ENCODE data around the gene DAPK2.

The DAPK2 gene

GRCh38 chr15:64046421-64047153 lies at the start of gene DAPK2:
Gene DAPK2 (minus strand): TSS chr15:64046485. CDS start chr15:64040261, 6,224 bp downstream.
- no peak within 1 kb of the TSS for H3K27ac ChIP-seq
- TF ChIP-seq ZFX (IDR thresholded peaks at IDR 0.05; ENCODE audit: borderline replicate concordance) (no peak), CTCF (IDR thresholded peaks at IDR 0.05) (peak; percentile 93)

- TF ChIP-seq ZFX (IDR thresholded peaks at IDR 0.05; ENCODE audit: borderline replicate concordance) (no peak), CTCF (IDR thresholded peaks at IDR 0.05) (no peak)
- peak overlapping the region; percentile 96 for H3K27ac ChIP-seq
Measured at GRCh38 chr15:64095431-64095794, 49.1 kb upstream of the DAPK2 start.

GRCh38 chr15:64093627-64094417 lies 47.5 kb upstream of the DAPK2 start, which contains the start of gene CIAO2A:
Gene CIAO2A (minus strand): TSS chr15:64093838. CDS start chr15:64093768, 70 bp downstream.
- TF ChIP-seq CTCF (IDR thresholded peaks at IDR 0.05) = no peak
- TF ChIP-seq ZFX (IDR thresholded peaks at IDR 0.05; ENCODE audit: borderline replicate concordance) = no peak
- H3K27ac ChIP-seq = peak within 1 kb of the TSS; percentile 96

GRCh38 chr15:64092864-64093626 lies 46.8 kb upstream of the DAPK2 start:
- no peak for TF ChIP-seq ZFX (IDR thresholded peaks at IDR 0.05; ENCODE audit: borderline replicate concordance)
- 0 out of 2 replicates have a peak, but pooled peaks have one; percentile 11 for TF ChIP-seq CTCF (IDR thresholded peaks at IDR 0.05)

GRCh38 chr15:64092075-64092820 lies 46.0 kb upstream of the DAPK2 start:
- H3K27ac ChIP-seq = peak overlapping the region; percentile 96
- no peak for TF ChIP-seq CTCF (IDR thresholded peaks at IDR 0.05)
- TF ChIP-seq ZFX (IDR thresholded peaks at IDR 0.05; ENCODE audit: borderline replicate concordance) = no peak

More at GRCh38 chr15:64092864-64093626, 46.8 kb upstream of the DAPK2 start:
- H3K27ac ChIP-seq = peak overlapping the region; percentile 96

GRCh38 chr15:64090527-64090926 lies 44.2 kb upstream of the DAPK2 start:
- TF ChIP-seq CTCF (IDR thresholded peaks at IDR 0.05) (no peak), ZFX (IDR thresholded peaks at IDR 0.05; ENCODE audit: borderline replicate concordance) (no peak)

More at GRCh38 chr15:64090527-64090926, 44.2 kb upstream of the DAPK2 start:
- H3K27ac ChIP-seq = no peak overlapping the region

Measured in 22Rv1 (cell line).